Measurements from ENCODE around the gene PSD2.

The PSD2 gene

DNA sequence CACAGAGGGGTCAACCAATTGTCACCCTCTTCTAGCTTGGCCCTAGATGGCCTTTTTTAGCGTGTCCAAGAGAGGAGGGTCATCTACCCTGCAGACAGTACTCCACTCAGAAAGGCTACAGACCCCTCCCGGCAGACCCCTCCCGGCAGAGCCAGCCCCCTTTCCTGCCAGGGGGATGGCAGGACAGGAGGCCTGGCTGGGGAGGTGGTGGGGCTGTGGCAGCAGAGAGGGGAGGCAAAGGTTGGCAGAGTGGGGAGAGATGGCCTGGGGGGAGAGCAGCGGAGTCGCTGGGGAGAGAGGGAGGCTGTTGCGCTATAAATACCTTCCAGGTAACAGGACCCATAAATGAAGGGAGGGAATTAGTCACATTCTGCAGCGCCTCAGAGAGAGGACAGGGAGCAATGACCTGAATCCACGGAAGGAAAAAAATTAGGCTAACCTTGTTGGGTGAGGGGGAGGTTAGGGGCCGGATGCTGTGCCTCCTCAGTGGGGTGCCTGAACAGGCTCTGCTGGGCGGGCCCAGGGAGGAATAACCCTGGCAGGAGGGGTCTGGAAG, 32.9 kb upstream of the PSD2 start:
- peak overlapping the region; percentile 90 for H3K27ac Mint-ChIP-seq
- TF ChIP-seq, protein P1, sequence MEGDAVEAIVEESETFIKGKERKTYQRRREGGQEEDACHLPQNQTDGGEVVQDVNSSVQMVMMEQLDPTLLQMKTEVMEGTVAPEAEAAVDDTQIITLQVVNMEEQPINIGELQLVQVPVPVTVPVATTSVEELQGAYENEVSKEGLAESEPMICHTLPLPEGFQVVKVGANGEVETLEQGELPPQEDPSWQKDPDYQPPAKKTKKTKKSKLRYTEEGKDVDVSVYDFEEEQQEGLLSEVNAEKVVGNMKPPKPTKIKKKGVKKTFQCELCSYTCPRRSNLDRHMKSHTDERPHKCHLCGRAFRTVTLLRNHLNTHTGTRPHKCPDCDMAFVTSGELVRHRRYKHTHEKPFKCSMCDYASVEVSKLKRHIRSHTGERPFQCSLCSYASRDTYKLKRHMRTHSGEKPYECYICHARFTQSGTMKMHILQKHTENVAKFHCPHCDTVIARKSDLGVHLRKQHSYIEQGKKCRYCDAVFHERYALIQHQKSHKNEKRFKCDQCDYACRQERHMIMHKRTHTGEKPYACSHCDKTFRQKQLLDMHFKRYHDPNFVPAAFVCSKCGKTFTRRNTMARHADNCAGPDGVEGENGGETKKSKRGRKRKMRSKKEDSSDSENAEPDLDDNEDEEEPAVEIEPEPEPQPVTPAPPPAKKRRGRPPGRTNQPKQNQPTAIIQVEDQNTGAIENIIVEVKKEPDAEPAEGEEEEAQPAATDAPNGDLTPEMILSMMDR (IDR thresholded peaks at IDR 0.05): no peak
- peak overlapping the region; percentile 56 for H3K4me3 Mint-ChIP-seq
- no peak for DNase-seq
- no peaks in the 10 kb centered on the region for H3K36me3 Mint-ChIP-seq (ENCODE audit: low read depth)
- peaks cover 28% of the 10 kb centered on the region for H3K27me3 Mint-ChIP-seq (ENCODE audit: low read depth, poor library complexity)
- no peaks in the 10 kb centered on the region for H3K9me3 Mint-ChIP-seq
- peaks cover 80% of the 10 kb centered on the region for H3K4me1 Mint-ChIP-seq

- Mint-ChIP-seq H3K4me1 (peaks cover 78% of the 10 kb centered on the region), H3K27ac (peak overlapping the region; percentile 53), H3K27me3 (ENCODE audit: low read depth, poor library complexity) (peaks cover 28% of the 10 kb centered on the region), H3K36me3 (ENCODE audit: low read depth) (no peaks in the 10 kb centered on the region), H3K9me3 (no peaks in the 10 kb centered on the region), H3K4me3 (peak overlapping the region; percentile 27)
- TF ChIP-seq, protein P1 (IDR thresholded peaks at IDR 0.05): no peak
- DNase-seq: no peak
These were observed 32.2 kb upstream of the PSD2 start for GRCh38 chr5:139763280-139763929.

DNA sequence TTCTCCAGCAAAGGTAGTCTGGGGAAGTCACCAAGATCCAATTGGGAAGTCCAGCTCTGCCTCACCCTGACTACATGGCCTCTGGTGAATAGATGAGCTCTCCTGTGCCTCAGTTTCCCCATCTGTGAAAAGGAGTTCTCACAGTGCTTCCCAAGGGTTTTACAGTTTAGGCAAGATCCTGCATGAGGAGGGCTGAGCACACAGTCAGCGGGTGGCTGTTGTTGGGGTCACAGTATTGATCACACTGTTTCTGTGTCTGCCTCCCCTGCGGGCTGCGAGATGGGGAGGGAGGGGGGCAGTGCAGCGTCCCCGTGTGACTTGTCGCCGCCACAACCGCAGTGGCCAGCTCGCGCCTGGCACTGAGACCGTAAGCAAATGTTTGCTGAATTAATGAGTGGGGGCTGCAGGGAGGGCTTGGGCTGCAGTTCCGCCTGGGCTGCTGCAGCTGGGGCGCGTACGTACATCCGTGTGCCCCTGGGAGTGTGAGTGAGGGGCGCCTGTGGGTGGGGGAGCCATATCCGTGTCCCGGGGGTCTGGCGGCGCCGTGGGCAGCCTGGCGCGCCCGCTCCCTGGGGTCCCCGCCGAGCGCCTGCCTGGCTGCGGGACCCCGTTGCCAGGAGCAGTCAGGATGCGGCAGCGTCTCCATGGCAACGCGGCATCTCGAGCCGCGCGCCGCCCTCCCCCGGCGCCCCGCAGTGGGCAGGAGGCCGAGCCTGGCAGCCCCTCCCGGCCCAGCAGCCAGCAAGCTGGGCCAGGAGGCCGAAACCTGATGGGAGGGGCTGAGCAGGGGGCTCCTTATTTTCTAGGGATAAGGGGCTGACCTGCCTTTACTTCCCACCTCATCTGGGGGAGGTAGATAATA, 31.4 kb upstream of the PSD2 start:
- H3K4me1 Mint-ChIP-seq: peaks cover 70% of the 10 kb centered on the region
- peak; percentile 75 for DNase-seq

DNA sequence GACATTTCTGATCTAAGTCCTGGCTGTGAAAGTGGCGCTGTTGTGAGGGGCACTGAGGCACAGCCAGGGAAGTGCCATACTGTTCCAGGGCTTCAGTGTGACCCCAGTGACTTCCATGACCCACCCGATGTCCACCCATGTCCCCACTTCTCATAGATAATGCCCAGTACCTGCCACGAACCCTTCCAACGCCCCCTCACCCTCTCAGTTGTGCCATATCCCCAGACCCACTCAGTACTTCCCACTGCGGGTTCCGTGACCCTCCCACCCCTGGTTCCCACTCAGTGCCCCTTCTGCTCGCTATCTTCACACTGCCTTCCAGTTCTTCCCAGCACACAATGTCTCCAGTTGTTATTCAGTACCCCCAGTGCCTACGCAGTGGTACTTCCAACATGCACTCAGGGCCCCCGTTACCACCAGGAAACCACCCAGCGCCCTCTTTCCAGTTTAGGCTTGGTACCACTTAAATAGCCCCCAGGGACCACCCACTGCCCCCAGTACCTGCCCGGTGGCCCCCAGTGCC, 30.7 kb upstream of the PSD2 start:
- Mint-ChIP-seq H3K27ac (no peak overlapping the region), H3K9me3 (no peaks in the 10 kb centered on the region)

More for the DNA sequence above, 31.4 kb upstream of the PSD2 start:
- H3K27me3 Mint-ChIP-seq (ENCODE audit: low read depth, poor library complexity): peaks cover 28% of the 10 kb centered on the region
- no peak overlapping the region for H3K27ac Mint-ChIP-seq
- TF ChIP-seq, protein P1 (IDR thresholded peaks at IDR 0.05): no peak
- peak overlapping the region; percentile 19 for H3K4me3 Mint-ChIP-seq
- H3K9me3 Mint-ChIP-seq: no peaks in the 10 kb centered on the region
- H3K36me3 Mint-ChIP-seq (ENCODE audit: low read depth): no peaks in the 10 kb centered on the region

GRCh38 chr5:139765409-139766217, 30.0 kb upstream of the PSD2 start:
- Mint-ChIP-seq H3K36me3 (ENCODE audit: low read depth) (no peaks in the 10 kb centered on the region), H3K4me1 (peaks cover 66% of the 10 kb centered on the region), H3K9me3 (no peaks in the 10 kb centered on the region), H3K27ac (no peak overlapping the region), H3K27me3 (ENCODE audit: low read depth, poor library complexity) (peaks cover 28% of the 10 kb centered on the region), H3K4me3 (peak overlapping the region; percentile 77)
- peak; percentile 90 for DNase-seq
- TF ChIP-seq, protein P1 (IDR thresholded peaks at IDR 0.05): peak; percentile 97

More for the DNA sequence above, 30.7 kb upstream of the PSD2 start:
- H3K36me3 Mint-ChIP-seq (ENCODE audit: low read depth): no peaks in the 10 kb centered on the region
- no peak for DNase-seq
- peaks cover 66% of the 10 kb centered on the region for H3K4me1 Mint-ChIP-seq
- TF ChIP-seq, protein P1 (IDR thresholded peaks at IDR 0.05): no peak
- peak overlapping the region; percentile 77 for H3K4me3 Mint-ChIP-seq
- peaks cover 28% of the 10 kb centered on the region for H3K27me3 Mint-ChIP-seq (ENCODE audit: low read depth, poor library complexity)

Data from nephron progenitor cell (in vitro differentiated cells).